ENCODE data around the gene CASZ1. TPM values are rescaled to one million over a fixed set of nuclear protein-coding genes. Genes with fewer than 3 reads are reported as not detected.

The CASZ1 gene
- polyA plus RNA-seq, 2 of the 4 experiments (the other 2 are of a cell fraction), result 0.52 to 1.2 TPM

DNA sequence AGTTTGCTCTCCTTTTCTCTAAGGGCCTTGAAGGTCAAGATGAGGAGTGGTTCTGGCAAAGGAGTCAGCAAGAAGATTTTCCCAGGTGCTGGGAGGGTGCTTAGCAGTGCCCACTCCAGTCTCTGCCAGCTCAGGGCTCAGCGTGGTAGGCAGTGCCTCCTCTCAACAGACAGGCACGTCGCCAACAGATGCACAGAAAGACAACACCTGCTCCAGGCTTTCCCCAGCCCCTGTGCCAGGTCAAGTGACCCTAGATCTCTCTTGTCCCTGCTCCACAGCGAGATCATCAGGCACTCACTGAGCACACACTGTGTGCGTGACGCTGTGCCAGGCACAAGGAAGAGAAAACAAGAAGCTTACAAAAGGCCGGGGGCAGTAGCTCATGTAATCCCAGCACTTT, 86.0 kb downstream of the CASZ1 start (continued):
- TF ChIP-seq, protein P1, sequence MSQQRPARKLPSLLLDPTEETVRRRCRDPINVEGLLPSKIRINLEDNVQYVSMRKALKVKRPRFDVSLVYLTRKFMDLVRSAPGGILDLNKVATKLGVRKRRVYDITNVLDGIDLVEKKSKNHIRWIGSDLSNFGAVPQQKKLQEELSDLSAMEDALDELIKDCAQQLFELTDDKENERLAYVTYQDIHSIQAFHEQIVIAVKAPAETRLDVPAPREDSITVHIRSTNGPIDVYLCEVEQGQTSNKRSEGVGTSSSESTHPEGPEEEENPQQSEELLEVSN (IDR thresholded peaks at IDR 0.05; ENCODE audit: borderline replicate concordance, low read depth), result no peak
- TF ChIP-seq ZSCAN20 (CRISPR knock-in tag; IDR thresholded peaks at IDR 0.05), result no peak

- Histone ChIP-seq H3K9me3 (no peaks in the 10 kb centered on the region), H3K4me2 (no peak overlapping the region), H3K4me1 (no peaks in the 10 kb centered on the region), H3K27ac (no peak overlapping the region), H3K4me3 (no peak overlapping the region)
- FAIRE-seq (no peak), ATAC-seq (no peak), DNase-seq (ENCODE audit: low read depth in 1 of 2, low spot score in 1 of 2) (no peak)
- 90% methylated on average over 11 of the region's 19 CpGs for WGBS (ENCODE audit: missing lambda C conversion rate)
- TF ChIP-seq RARB (CRISPR knock-in tag; IDR thresholded peaks at IDR 0.05), result no peak
- no peak for TF ChIP-seq KDM5A (IDR thresholded peaks at IDR 0.05)
- no peak for TF ChIP-seq CHD4 (IDR thresholded peaks at IDR 0.05; ENCODE audit: borderline replicate concordance)
- no peak for TF ChIP-seq ZFP36 (IDR thresholded peaks at IDR 0.05; ENCODE audit: borderline replicate concordance, partially characterized antibody)
- TF ChIP-seq EHF (CRISPR knock-in tag; IDR thresholded peaks at IDR 0.05), result no peak
- TF ChIP-seq ZSCAN20 (CRISPR knock-in tag; IDR thresholded peaks at IDR 0.05), result no peak
- TF ChIP-seq, protein P2, sequence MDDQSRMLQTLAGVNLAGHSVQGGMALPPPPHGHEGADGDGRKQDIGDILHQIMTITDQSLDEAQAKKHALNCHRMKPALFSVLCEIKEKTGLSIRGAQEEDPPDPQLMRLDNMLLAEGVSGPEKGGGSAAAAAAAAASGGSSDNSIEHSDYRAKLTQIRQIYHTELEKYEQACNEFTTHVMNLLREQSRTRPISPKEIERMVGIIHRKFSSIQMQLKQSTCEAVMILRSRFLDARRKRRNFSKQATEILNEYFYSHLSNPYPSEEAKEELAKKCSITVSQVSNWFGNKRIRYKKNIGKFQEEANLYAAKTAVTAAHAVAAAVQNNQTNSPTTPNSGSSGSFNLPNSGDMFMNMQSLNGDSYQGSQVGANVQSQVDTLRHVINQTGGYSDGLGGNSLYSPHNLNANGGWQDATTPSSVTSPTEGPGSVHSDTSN (IDR thresholded peaks at IDR 0.05), result no peak
- TF ChIP-seq MAZ (IDR thresholded peaks at IDR 0.05; ENCODE audit: borderline replicate concordance, low read depth, low read length), result no peak
- CTCF ChIA-PET, result no interaction called here
- POLR2A ChIA-PET, result no interaction called here
Observed at GRCh38 chr1:10709646-10710045, 86.8 kb downstream of the CASZ1 start.

- WGBS (ENCODE audit: missing lambda C conversion rate), result 82% methylated on average over 8 of the region's 16 CpGs
- ChIA-PET POLR2A (no interaction called here), CTCF (no interaction called here)
- H3K27ac ChIP-seq, result no peak overlapping the region
- no peaks in the 10 kb centered on the region for H3K4me1 ChIP-seq
- H3K4me3 ChIP-seq, result no peak overlapping the region
- FAIRE-seq, result no peak
- no peaks in the 10 kb centered on the region for H3K9me3 ChIP-seq
- H3K4me2 ChIP-seq, result no peak overlapping the region
- ATAC-seq, result no peak
- TF ChIP-seq NR3C1 (IDR thresholded peaks at IDR 0.05), result no peak
- no peak for TF ChIP-seq POLR2AphosphoS2 (conservative IDR thresholded peaks at IDR 0.05; ENCODE audit: low read length)
- TF ChIP-seq, protein P3, sequence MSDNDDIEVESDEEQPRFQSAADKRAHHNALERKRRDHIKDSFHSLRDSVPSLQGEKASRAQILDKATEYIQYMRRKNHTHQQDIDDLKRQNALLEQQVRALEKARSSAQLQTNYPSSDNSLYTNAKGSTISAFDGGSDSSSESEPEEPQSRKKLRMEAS (IDR thresholded peaks at IDR 0.05), result no peak
- no peak for TF ChIP-seq RAD21 (conservative IDR thresholded peaks at IDR 0.05 in 1 of 2, IDR thresholded peaks at IDR 0.05 in 1 of 2)
- TF ChIP-seq ZC3H11A (IDR thresholded peaks at IDR 0.05), result no peak
- TF ChIP-seq ESRRA (IDR thresholded peaks at IDR 0.05; ENCODE audit: borderline replicate concordance, low read length), result no peak
- no peak for TF ChIP-seq FOXS1 (CRISPR knock-in tag; IDR thresholded peaks at IDR 0.05)
- no peak for TF ChIP-seq TP53 (CRISPR knock-in tag; IDR thresholded peaks at IDR 0.05)
- no peak for TF ChIP-seq EHMT2 (IDR thresholded peaks at IDR 0.05; ENCODE audit: low read depth)
- TF ChIP-seq, protein P4, sequence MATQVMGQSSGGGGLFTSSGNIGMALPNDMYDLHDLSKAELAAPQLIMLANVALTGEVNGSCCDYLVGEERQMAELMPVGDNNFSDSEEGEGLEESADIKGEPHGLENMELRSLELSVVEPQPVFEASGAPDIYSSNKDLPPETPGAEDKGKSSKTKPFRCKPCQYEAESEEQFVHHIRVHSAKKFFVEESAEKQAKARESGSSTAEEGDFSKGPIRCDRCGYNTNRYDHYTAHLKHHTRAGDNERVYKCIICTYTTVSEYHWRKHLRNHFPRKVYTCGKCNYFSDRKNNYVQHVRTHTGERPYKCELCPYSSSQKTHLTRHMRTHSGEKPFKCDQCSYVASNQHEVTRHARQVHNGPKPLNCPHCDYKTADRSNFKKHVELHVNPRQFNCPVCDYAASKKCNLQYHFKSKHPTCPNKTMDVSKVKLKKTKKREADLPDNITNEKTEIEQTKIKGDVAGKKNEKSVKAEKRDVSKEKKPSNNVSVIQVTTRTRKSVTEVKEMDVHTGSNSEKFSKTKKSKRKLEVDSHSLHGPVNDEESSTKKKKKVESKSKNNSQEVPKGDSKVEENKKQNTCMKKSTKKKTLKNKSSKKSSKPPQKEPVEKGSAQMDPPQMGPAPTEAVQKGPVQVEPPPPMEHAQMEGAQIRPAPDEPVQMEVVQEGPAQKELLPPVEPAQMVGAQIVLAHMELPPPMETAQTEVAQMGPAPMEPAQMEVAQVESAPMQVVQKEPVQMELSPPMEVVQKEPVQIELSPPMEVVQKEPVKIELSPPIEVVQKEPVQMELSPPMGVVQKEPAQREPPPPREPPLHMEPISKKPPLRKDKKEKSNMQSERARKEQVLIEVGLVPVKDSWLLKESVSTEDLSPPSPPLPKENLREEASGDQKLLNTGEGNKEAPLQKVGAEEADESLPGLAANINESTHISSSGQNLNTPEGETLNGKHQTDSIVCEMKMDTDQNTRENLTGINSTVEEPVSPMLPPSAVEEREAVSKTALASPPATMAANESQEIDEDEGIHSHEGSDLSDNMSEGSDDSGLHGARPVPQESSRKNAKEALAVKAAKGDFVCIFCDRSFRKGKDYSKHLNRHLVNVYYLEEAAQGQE (IDR thresholded peaks at IDR 0.05), result no peak
- no peak for TF ChIP-seq RARB (CRISPR knock-in tag; IDR thresholded peaks at IDR 0.05)
- TF ChIP-seq, protein P5, sequence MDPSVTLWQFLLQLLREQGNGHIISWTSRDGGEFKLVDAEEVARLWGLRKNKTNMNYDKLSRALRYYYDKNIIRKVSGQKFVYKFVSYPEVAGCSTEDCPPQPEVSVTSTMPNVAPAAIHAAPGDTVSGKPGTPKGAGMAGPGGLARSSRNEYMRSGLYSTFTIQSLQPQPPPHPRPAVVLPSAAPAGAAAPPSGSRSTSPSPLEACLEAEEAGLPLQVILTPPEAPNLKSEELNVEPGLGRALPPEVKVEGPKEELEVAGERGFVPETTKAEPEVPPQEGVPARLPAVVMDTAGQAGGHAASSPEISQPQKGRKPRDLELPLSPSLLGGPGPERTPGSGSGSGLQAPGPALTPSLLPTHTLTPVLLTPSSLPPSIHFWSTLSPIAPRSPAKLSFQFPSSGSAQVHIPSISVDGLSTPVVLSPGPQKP (IDR thresholded peaks at IDR 0.05; ENCODE audit: low read depth, low read length), result no peak
- TF ChIP-seq ZSCAN20 (CRISPR knock-in tag; IDR thresholded peaks at IDR 0.05), result no peak
- no peak for TF ChIP-seq CTCF (IDR thresholded peaks at IDR 0.05)
- TF ChIP-seq FOSL2 (IDR thresholded peaks at IDR 0.05), result no peak
- TF ChIP-seq FOSL2 (CRISPR knock-in tag; IDR thresholded peaks at IDR 0.05), result no peak
- no peak for TF ChIP-seq HES2 (IDR thresholded peaks at IDR 0.05)
- no peak for TF ChIP-seq ZNF302 (CRISPR knock-in tag; IDR thresholded peaks at IDR 0.05)
- TF ChIP-seq CHD2 (IDR thresholded peaks at IDR 0.05; ENCODE audit: low read length, partially characterized antibody), result no peak
- TF ChIP-seq HEYL (CRISPR knock-in tag; IDR thresholded peaks at IDR 0.05), result no peak
- no peak for TF ChIP-seq CBX2 (IDR thresholded peaks at IDR 0.05; ENCODE audit: borderline replicate concordance, low read depth)
- DNase-seq (ENCODE audit: low read depth in 1 of 2, low spot score in 1 of 2), result no peak
Observed at GRCh38 chr1:10709165-10709564, 87.3 kb downstream of the CASZ1 start.
